Stimulated activated CD8-positive, alpha-beta memory T cell treated with anti-CD3 and anti-CD28 coated beads, Interleukin-2, amount 100 ng/mL, for 1 hour (primary cell): Measurements from ENCODE around the gene NUB1.
A peak's percentile ranks its signal among the peaks of the same experiment; 100 is the strongest.

Experiments
- DNase-seq, 2 donors: peaks; one replicate each; pipeline ENCODE4 v3.0.0-alpha.2; 2020; ENCODE audit warnings: low read depth in 2 of 2

The NUB1 gene

DNA sequence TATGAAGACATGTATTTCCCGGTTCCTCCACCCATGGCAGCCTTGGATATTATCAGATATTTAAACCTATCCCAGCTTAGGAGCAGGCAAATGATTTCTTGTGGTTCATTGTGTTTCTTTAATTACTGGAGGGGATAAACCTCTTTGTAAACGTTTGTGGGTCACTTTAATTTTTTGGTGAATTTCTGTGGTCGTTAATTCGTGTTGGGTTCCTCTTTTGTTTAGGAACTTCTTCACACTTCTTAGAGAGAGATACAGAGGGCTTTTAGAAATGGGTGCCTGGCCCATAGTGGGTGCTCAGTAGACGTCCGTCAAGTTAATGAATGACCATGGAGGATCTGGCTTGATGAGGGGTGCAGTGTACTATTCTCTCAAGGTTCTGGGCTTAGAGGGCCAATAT lies 27.2 kb upstream of the NUB1 start:
- DNase-seq: no peak

DNA sequence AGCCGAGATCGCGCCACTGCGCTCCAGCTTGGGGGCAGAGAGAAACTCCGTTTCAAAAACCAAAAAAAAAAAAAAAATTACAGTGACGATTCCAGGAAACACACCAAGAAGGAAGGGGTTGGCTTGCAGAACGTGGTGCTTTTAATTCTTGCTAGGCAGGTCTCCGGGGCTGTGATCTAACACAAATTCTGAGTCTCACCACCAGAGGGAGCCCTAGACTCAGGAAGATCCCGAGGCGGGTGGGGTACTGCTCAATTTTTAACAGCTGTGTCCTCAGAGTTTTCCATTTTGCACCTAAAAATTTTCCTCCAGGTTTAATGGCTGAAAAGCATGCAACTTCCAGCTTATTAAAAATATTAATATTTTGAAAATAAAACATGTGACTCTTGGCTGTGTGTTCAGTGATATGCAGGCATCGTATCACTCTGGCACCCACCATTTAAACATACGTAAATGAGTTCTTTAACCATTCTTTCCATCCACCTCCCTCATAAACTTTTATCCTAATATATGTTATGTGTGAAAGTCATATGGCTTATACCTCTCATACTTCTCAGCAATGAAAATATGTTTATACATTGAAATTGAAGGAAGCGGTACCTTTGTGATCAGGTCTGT lies 26.5 kb upstream of the NUB1 start:
- peak; percentile 46 to 66 for DNase-seq

DNA sequence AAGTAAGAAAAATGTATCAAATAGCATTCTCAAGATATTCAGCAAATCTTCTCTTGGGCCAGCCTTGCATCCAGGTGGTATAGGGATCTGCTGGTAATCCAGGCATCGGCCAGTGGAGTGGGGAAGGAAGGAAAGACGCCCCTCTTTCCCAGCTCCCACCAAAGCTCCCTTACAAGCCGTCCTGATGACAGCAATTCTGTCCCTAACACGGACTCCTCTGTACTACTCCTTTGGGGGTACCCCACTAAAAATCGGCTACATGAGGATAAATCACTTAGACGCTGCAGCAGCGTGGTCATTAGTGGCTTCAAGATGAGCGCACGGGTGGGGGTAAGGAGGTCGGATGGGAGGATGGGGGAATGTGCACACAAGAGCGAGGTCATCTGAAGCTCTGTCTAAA lies 24.7 kb upstream of the NUB1 start:
- no peak for DNase-seq

DNA sequence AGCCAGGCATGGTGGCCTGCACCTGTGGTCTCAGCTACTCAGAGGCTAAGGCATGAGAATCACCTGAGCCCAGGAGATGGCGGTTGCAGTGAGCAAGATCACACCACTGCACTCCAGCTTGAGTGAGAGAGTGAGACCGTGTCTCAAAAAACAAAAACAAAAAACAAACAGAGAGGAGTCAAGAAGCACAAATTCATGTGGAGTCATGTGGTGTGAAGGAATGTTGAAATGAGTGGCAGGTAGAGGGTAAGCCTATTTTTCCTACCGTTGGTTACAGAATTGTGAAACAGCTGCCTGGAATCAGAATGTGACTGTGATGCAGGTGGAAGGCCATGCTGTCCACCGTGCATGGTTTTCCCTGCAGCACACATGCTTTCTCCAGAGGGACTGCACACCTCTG lies 23.7 kb upstream of the NUB1 start:
- no peak for DNase-seq

DNA sequence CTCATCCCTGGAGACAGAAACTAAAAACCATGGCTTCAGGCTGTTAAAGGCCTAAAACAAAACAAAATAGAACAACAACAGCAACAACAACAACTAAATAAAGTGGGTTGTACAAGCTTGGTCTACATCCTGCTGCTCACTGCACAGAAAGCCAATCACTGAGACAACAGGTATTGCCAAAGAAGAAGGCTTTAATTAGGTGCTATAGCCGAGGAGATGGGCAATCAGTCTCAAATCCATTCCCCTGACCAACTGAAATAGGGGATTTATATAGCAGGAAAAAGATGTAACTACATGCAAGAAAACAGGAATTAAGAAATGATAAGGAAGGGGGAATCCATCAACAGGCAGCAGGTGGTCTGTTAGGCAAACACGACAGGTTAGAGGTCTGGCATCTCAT lies 22.4 kb upstream of the NUB1 start:
- DNase-seq: no peak

DNA sequence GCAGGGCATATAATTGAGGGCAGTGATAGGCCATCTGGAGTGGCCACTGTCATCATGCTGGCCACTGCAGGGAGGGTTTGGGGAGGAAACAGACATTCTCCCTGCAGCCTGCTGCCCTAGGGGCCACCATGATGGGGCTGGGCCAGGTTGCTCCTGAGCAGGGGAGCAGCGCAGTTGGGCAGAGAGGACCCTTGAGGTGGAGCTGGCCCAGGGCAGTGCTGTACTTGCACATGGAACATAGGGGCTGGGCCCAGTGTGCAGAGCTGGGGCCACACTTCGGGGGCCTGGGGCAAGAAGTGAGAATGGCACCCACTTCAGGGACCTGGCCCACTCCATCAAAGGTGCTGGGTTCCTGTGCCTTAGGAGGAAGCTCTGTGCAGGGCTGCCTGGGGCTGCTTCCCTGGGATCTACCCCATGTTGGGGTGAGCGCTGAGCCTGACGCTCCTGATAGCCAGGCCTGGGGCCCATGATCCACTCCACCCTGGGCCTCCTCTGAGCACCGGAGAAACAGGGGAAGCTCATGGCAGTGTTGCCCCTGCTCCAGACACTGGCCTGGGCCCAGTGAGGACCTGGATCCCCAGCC lies 21.3 kb upstream of the NUB1 start:
- no peak for DNase-seq

DNA sequence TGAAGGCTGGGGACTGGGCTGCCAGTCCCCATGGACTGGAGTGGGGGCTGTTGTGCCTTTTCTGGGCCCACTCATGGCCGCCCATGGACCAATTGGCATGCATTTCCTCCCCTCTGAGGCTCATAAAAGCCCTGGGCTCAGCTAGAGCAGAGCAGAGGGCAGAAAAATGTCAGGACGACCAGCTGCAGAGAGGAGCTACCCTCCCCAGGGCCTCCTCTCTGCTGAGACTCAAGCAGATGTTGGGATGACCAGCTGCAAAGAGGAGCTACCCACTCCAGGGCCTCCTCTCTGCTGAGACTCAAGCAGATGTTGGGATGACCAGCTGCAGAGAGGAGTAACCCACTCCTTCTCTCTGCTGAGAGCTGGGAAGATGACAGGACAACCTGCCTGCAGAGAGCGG lies 20.3 kb upstream of the NUB1 start:
- no peak for DNase-seq

DNA sequence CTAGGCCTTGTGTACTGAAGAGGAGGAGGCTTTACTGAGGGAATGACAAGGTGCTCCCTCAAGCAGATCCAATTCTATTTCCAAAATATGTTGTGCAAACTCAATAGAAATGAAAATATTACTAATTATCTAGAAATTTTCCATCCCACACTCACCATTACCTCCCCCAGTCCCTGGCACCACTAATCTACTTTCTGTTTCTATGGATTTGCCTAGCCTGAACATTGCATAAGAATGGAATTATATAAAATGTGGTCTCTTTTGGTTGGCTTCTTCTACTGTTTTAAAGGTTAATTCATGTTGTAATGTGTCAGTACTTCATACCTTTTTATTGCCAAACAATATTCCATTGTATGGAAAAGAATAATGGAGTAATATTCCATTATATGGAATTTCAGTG lies 18.7 kb upstream of the NUB1 start:
- DNase-seq: no peak

DNA sequence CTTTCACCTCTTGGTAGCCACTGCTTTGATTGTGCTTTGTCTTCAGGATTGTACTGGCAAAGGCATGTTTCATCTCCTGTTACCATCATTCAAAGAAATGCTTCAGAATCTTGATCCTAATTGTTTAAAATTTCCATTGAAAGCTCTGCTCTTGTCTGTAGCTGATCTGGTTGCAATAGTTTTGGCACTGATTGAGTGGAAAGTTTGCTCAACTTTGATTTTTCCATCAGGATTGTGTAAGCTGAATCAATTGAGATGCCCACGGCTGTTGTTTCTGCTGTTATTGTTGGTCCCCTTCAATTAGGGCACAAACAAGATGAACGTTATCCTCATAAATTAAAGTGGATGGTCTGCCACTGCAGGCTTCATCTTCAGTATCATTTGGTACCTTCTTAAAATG lies 14.6 kb upstream of the NUB1 start:
- no peak for DNase-seq

DNA sequence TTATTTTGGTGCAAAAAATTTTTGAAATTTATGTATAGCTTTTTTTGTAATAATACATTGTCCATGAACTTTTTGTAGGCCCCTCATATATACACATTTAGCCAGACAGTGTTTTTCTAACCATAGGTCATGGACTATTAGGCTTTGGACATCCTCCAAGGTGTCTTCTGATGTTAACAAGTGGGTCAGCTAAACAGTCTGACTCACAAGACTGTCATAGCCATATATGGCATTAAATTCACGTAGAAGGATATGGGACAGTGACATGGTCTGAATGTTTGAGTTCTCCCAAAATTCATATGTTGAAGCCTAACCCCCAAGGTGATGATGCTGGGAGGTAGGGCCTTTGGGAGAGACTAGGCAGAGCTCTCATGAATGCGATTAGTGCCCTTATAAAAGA lies 14.0 kb upstream of the NUB1 start:
- DNase-seq: no peak

DNA sequence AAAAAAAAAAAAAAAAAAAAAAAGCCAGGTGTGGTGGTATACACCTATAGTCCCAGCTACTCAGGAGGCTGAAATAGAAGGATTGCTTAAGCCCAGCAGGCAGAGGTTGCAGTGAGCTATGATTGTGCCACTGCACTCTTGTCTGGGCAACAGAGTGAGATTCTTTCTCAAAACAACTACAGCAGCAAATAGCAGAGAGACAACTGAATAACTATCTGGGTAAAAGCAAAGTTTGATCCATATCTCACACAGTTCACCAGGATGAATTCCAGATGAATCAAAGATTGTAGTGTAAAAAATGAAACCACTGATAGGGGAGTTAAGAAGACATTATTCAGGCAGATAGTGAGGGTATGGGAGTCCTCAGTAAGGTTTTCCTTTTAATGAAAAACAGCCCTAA lies 11.4 kb upstream of the NUB1 start:
- no peak for DNase-seq

DNA sequence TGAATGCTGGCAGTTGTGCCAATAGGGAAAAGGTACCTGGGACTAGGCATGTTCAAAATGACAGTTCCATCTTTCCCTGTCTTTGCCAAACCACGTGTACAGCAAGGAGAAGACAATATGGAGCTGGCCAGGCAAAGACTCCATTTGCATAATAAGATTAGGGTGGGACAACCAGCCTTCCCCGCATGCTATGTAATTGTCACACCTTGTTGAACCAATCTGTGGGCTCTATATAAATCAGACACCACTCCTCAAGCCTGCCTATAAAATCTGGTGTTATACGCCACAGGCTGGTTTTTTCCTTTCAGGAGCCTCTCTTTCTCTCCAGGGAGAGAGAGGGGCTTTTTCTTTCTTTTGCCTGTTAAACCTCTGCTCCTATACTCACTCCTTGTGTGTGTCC lies 11.0 kb upstream of the NUB1 start:
- no peak for DNase-seq

DNA sequence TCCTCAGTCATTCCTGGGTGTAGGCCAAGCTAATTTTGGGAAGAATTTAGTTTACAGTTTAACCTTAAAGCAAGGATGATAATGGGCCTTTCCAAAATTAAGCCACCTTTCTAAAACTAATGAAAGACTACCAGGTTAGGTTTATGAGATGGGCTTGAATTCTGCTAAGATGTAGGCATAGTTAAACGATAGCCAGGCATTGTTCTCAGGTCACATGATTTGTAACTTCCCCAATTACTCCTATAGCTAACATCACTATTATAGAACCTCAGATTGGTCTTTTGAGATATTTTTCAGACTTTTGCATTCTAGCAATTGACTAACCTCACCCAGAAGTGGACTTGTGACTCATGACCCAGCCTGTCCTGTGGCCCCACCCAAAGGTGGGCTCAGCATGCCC lies 7.0 kb upstream of the NUB1 start:
- no peak for DNase-seq

DNA sequence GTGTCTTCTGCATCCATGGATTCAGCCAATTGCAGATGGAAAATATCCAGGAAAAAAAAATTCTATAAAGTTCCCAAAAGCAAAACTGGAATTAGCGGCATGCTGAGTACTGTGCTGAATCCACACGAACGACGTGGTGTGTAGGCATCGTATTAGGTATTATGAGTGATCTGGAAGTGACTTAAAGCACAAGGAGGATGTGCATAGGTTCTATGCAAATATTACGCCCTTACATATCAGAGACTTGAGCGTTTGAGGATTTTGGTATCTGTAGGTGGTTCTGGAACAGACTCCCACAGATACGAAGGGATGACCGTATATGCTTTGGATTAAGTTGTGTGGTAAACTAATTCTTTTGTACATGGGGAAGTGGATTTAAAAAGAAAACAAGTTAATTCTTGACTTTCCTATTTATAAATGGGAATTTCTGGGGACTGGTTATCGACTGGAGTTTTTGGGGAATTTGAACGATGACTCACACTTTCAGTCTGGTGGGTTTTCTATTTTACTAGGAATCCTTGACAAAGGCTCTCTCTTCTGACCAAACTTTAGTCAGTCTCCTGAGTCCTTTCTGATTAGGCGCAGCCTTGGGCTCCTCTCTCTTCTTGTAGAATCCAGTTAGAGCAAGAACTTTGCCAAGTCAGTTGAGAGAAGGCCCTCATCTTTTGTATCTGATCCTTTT lies 5.4 kb upstream of the NUB1 start:
- no peak for DNase-seq

DNA sequence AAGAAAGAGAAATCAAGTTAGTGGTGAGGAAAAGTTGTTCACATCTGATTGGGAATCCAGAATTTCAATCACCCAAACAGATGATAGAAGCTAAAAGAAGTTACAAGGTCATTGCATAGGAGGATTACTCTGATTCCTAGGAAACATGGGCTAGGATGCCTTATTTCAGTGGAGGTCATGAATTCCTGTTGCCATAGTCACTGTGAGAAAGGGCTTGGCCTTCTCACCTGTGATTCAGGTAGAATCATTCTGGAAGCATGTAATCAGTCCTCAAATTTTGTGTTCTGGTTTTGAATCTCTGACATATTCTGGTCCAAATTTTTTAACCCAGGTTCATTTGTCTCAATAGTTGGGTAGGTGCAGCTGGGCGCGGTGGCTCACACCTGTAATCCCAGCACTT lies 4.3 kb upstream of the NUB1 start:
- DNase-seq: no peak

DNA sequence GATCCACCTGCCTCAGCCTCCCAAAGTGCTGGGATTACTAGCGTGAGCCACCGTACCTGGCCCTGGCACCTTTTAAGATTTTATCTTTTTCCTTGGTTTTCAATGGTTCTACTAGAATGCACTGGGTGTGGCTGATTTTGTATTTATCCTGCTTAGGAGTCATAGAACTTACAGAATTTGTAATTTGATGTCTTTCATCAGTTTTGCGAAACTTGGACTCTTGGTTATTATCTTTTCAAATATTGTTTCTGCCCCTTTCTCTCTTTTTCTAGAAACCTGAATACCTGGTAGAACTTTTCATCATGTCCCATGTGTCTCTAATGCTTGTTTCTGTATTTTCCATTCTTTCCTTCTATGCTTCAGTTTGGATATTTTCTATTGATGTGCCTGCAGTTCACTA lies 2.8 kb upstream of the NUB1 start:
- DNase-seq: no peak

DNA sequence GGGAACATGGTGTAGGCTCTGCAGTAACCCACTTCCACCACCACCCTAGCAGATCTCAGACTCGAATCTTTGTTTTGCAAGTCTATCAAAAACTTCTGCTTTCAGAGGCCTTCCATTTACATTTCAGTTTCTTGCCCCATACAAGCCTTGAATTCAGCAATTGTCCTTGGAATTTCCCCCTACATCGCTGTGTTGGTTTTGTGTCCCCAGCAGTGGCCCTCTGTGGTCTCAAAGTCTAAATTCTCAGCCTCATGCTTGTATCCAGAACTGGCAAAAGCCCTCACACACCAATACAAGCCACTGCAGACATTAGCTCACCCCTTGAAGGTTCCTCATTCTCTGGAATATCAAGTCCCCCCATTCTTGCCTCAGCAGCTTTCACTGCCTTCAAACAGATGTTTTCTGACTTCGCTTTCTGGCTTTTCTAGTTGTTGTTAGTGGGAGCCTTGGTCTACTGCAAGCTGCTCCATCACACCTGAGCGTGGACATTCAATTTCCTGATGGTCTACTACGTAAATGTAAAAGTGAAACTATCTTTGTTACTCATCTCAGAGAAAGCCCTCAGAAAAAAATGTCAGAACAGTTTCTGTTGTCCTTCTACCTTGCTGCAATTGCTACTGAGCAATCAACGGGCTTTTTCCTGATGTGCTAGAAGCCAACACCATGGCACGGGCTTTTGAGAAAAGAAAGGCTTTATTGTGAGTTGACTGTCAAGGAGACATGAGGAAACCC lies 1.8 kb upstream of the NUB1 start:
- DNase-seq: no peak

DNA sequence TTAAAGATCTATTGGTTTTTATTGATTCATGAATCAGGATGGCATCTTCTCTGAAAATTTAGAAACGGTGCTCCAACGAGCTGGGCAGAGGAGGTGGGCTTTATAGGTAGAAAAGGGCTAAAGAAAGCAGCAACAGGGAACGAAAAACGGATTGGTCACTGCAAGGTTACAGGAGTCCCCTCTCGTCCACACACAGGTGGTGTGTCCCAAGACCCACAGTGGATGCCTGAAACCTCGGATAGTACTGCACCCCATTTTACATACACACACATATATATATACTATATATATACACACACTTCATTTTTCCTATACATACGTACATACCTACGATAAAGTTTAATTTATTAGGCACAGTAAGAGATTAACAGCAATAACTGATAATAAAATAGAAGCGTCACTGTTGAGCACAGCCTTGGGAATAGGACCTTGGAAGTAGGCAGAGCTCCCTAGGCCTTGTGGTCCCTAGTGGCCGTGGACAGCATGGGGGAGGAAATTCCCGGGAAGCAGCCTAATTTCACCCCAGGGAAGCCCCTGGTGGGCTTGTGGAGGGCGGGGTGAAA lies 737 bp upstream of the NUB1 start:
- DNase-seq: no peak

DNA sequence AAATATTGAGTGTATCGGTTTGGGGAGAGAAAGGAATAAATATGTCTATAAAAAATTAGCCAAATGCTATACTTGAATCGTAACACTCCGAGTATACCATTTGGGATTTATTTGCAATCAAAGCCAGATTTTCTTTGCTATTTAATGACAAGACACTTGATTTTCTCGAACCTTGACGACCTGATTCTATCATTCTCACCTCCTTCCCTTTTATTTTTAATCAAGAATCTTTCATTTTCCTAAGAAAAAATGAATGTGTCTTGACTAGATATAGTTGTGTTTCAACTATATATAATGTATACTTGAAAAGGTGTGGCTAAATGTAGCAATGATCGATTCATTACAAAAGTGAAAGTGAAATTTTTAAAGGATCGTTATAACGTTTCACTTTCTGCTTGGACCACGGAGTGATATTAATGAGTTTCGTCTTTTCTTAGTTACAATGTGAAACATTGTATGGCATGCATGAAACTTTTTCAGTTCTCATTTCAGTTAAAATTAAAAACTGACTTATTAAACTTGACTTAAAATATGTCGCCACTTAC lies 562 bp downstream of the NUB1 start:
- no peak for DNase-seq

DNA sequence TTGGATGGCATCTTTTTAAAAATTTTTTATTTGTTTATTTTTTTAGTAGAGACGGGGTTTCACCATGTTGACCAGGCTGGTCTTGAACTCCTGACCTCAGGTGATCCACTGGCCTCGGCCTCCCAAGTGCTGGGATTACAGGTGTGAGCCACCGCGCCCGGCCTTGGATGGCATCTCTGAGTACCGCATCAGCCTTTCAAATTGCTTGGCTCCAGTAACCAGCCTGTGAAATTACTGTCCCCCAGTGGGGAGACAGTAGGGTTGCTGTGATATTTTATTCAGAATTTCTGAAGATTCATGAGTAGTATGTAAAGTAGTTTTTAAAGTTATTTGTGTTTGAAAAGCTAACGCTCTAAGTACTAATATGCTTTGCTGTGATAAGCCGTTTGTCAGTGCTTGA lies 1.2 kb downstream of the NUB1 start:
- DNase-seq: no peak

DNA sequence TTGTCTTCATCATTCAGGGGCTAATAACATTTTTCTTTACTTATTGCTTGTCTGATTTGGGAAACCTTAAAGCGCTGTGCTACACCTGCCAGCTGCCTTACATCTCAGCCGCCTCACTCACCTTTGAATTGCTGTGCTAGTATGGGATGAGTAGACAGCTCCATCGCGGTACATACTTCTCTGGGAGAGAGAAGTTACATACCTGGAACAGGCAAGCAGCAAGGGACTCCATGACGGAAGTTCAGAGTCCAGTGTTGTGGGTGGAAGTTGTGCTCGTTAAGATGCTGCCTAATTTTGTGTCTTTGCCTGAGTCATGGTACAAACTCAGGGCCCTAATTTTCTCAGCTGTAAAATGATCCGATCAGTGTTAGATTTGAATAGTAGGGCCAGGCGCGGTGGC lies 1.9 kb downstream of the NUB1 start:
- DNase-seq: no peak
